K562 (cell line): ENCODE data around the gene COL28A1. TPM values are rescaled to one million over a fixed set of nuclear protein-coding genes. Genes with fewer than 3 reads are reported as not detected.

ENCODE experiments used
- ATAC-seq: fragments of 200-7000 bp; cut with Tn5 transposase; 3 replicates; pipeline ENCODE4 v1.9.1; 2020; ENCODE audit warnings: moderate library complexity
- BruUV-seq: library from RNA; stranded (reverse); fragments of 400-500 nt; replicated peaks from 2 replicates; lab custom pipeline; 2021; lab: Mats Ljungman, UMichigan
- CTCF ChIA-PET: fragments of 300-600 bp; formaldehyde crosslinking; extraction: SDS; loops from one replicate; lab custom pipeline; 2021; ENCODE audit warnings: low intra/inter-chr PET ratio; lab: Yijun Ruan, JAX
- POLR2A ChIA-PET: fragments of 300-600, 350-650 bp; sonication (Branson Sonifier 250); formaldehyde crosslinking; extraction: SDS; loops from one replicate; lab custom pipeline; 2021; ENCODE audit warnings: antibody characterized with exemption, inconsistent platforms; lab: Yijun Ruan, JAX
- DNase-seq, 4 experiments: peaks; one replicate each; pipeline versions ENCODE4 v3.0.0 to v3.0.0-alpha.2; 2011 to 2018; ENCODE audit warnings: low spot score in 3 of 4, mixed read lengths in 3 of 4; ENCODE audit errors: extremely low read depth in 1 of 4
- FAIRE-seq: peaks from 2 replicates; lab custom pipeline; 2011; peaks lifted over from hg19 to GRCh38; lab: Jason Lieb, UNC
- H2AFZ ChIP-seq: 2 replicates; pipeline ENCODE4 v1.6.0; 2011; ENCODE audit warnings: low read depth, low read length, control low read depth, inconsistent platforms
- H3K27ac ChIP-seq: fragments of 200-600 bp; 3 replicates; pipeline ENCODE4 v1.8.0; 2011; ENCODE audit warnings: low read depth, mild to moderate bottlenecking, control low read depth, inconsistent platforms, low read length, moderate library complexity, mixed read lengths; ENCODE audit errors: extremely low read depth
- H3K27me3 ChIP-seq, 2 experiments: fragments of 300-600 bp in 1 of 2; 2 replicates in 1 of 2; 3 replicates in 1 of 2; pipeline versions ENCODE4 v1.6.0 to v1.8.0; 2011; ENCODE audit warnings: inconsistent platforms in 2 of 2, low read length in 2 of 2, mild to moderate bottlenecking in 1 of 2, mixed read lengths in 1 of 2, moderate library complexity in 1 of 2; ENCODE audit not compliant: control insufficient read depth in 2 of 2, insufficient read depth in 2 of 2
- H3K36me3 ChIP-seq: fragments of 300-600 bp; 3 replicates; pipeline ENCODE4 v1.8.0; 2011; ENCODE audit warnings: mild to moderate bottlenecking, low read length, inconsistent platforms; ENCODE audit not compliant: control insufficient read depth, insufficient read depth
- H3K4me1 ChIP-seq, 2 experiments: fragments of 200-600 bp in 1 of 2; replicated peaks in 1 of 2; 2 replicates in 1 of 2; 3 replicates in 1 of 2; pipeline versions ENCODE4 v1.5.1 to v1.8.0; 2011; ENCODE audit warnings: inconsistent platforms in 2 of 2, low read length in 2 of 2, mild to moderate bottlenecking in 1 of 2, mixed read lengths in 1 of 2, moderate library complexity in 1 of 2; ENCODE audit not compliant: control insufficient read depth in 2 of 2, insufficient read depth in 2 of 2
- H3K4me2 ChIP-seq: 2 replicates; pipeline ENCODE4 v1.6.1; 2011; ENCODE audit warnings: low read length, control low read depth, inconsistent platforms, mixed read lengths; ENCODE audit not compliant: insufficient read depth
- H3K4me3 ChIP-seq: fragments of 200-600 bp; sonication (generic), shearing (Covaris generic); 2 replicates; pipeline ENCODE4 v1.5.1; 2016; ENCODE audit warnings: control low read depth, inconsistent platforms
- H3K79me2 ChIP-seq: fragments of 200-600 bp; 3 replicates; pipeline ENCODE4 v1.8.0; 2011; ENCODE audit warnings: low read length, inconsistent platforms; ENCODE audit not compliant: control insufficient read depth, insufficient read depth
- H3K9ac ChIP-seq, 2 experiments: 2 replicates each; pipeline versions ENCODE4 v1.6.0 to v1.6.1; 2011; ENCODE audit warnings: low read depth in 2 of 2, low read length in 2 of 2, control low read depth in 1 of 2, inconsistent platforms in 1 of 2, mild to moderate bottlenecking in 1 of 2, mixed read lengths in 1 of 2; ENCODE audit not compliant: insufficient read depth in 1 of 2
- H3K9me1 ChIP-seq: one replicate; pipeline ENCODE4 v1.6.0; 2011; ENCODE audit warnings: inconsistent platforms, mild to moderate bottlenecking, low read length, moderate library complexity; ENCODE audit not compliant: control insufficient read depth, insufficient read depth
- H3K9me3 ChIP-seq: replicated peaks from 2 replicates; pipeline ENCODE4 v1.5.1; 2011; ENCODE audit warnings: low read depth, low read length, inconsistent platforms; ENCODE audit not compliant: control insufficient read depth, insufficient read depth
- H4K20me1 ChIP-seq: replicated peaks from 2 replicates; pipeline ENCODE4 v1.6.1; 2011; ENCODE audit warnings: low read length, inconsistent platforms, mixed read lengths; ENCODE audit not compliant: control insufficient read depth, insufficient read depth
- ARID4B ChIP-seq: sonication (generic); formaldehyde crosslinking; IDR thresholded peaks from 2 replicates; pipeline ENCODE4 v1.8.0; 2022; ENCODE audit warnings: mild to moderate bottlenecking, missing genetic modification reagents
- CREB3 ChIP-seq: fragments of 450-650 bp; conservative IDR thresholded peaks from 2 replicates; pipeline ENCODE4 v1.6.1; 2016; ENCODE audit warnings: missing genetic modification characterization, low read depth, mild to moderate bottlenecking, missing compliant biosample characterization, moderate library complexity
- E2F4 ChIP-seq: sonication (generic); formaldehyde crosslinking; IDR thresholded peaks from 2 replicates; pipeline ENCODE4 v1.8.0; 2022; ENCODE audit warnings: mild to moderate bottlenecking, low read depth, missing genetic modification reagents
- HDAC6 ChIP-seq: IDR thresholded peaks from 2 replicates; pipeline ENCODE4 v1.6.1; 2012; ENCODE audit warnings: low read depth, mild to moderate bottlenecking, control low read depth, inconsistent platforms, low read length, moderate library complexity
- HMG20A ChIP-seq: fragments of 450-650 bp; formaldehyde crosslinking; conservative IDR thresholded peaks from 2 replicates; pipeline ENCODE4 v1.4.0; 2020; ENCODE audit warnings: mild to moderate bottlenecking, mixed read lengths
- HNRNPUL1 ChIP-seq: fragments of 200-400 bp; formaldehyde crosslinking; IDR thresholded peaks from 2 replicates; pipeline ENCODE4 v1.6.1; 2017; ENCODE audit warnings: low read length
- PHF20 ChIP-seq: fragments of 450-650 bp; IDR thresholded peaks from 2 replicates; pipeline ENCODE4 v1.6.1; 2018; ENCODE audit not compliant: partially characterized antibody
- STAT6 ChIP-seq: sonication (generic); formaldehyde crosslinking; IDR thresholded peaks from 2 replicates; pipeline ENCODE4 v1.8.1; 2023; ENCODE audit warnings: mild to moderate bottlenecking, missing genetic modification reagents
- ZBTB34 ChIP-seq: fragments of 250-450 bp; sonication (Bioruptor Pico); IDR thresholded peaks from 2 replicates; pipeline ENCODE4 v1.8.0; 2021; ENCODE audit warnings: mild to moderate bottlenecking, moderate library complexity
- ZFPM2 ChIP-seq: fragments of 250-450 bp; sonication (Bioruptor Pico); IDR thresholded peaks from 2 replicates; pipeline ENCODE4 v1.5.1; 2022; ENCODE audit warnings: mild to moderate bottlenecking
- ZNF644 ChIP-seq: fragments of 200-800 bp; sonication (Bioruptor generic); IDR thresholded peaks from 2 replicates; pipeline ENCODE4 v1.6.1; 2016; ENCODE audit warnings: low read depth, missing genetic modification characterization, missing compliant biosample characterization
- ZNF717 ChIP-seq: fragments of 250-450 bp; sonication (Bioruptor Pico); IDR thresholded peaks from 2 replicates; pipeline ENCODE4 v1.5.0; 2021
- WGBS: fragments of 100-300 bp; shearing (Covaris generic); methylation state at CpG from one replicate; pipeline ENCODE4 v1.1.6; 2016; ENCODE audit warnings: low coverage, mixed read lengths; ENCODE audit not compliant: insufficient coverage; ENCODE audit errors: missing lambda C conversion rate; 5-methylcytosine and 5-hydroxymethylcytosine counted together
- in situ Hi-C: fragments of 300-500 bp; cut with MboI; formaldehyde crosslinking; loops from 4 replicates; pipeline ENCODE4 v1.15.0; 2018; ENCODE audit warnings: inconsistent platforms, mixed read lengths
- intact Hi-C: fragments of 100-400 bp; cut with micrococcal nuclease; formaldehyde crosslinking; loops from 2 replicates; pipeline ENCODE4 v1.14.2; 2022
- polyA plus RNA-seq, 8 experiments: library from polyadenylated mRNA; depleted of rRNA in 4 of 8; stranded (reverse) in 5 of 8; unstranded in 3 of 8; fragments of >200 nt; fragmentation: Nextera tagmentation in 2 of 8; fragmentation: Illumina TruSeq in 1 of 8; extraction: Ambion mirVana in 2 of 8; extraction: Trizol in 1 of 8; gene quantifications; 2 replicates each; pipeline versions ENCODE4 v1.2.1 to v1.2.3, GENCODE V29; 2011 to 2014; ENCODE audit warnings: inconsistent platforms in 1 of 8, missing spikeins in 1 of 8
- total RNA-seq, 7 experiments: library from RNA; depleted of rRNA in 6 of 7; stranded (reverse); fragments of >200 nt in 6 of 7; fragmentation: Illumina TruSeq in 2 of 7; extraction: Trizol in 2 of 7; gene quantifications; 2 replicates each; pipeline versions ENCODE4 v1.2.1 to v1.2.3, GENCODE V29; 2011 to 2021; ENCODE audit warnings: low replicate concordance in 1 of 7

The COL28A1 gene
- total and polyA plus RNA-seq, 9 of the 15 experiments (the other 6 are each of a cell fraction or from before 2014, with no cell fraction given) = 0.03 to 0.13 (median 0.05) TPM; not detected in 3

- no peak for DNase-seq
- H3K27ac ChIP-seq = no peak overlapping the region
- 0 out of 5 replicates have a peak, but pooled peaks cover 0 to 3% of the 10 kb centered on the region in 2 experiments for H3K27me3 ChIP-seq
- 10% methylated on average over 3 of the region's 3 CpGs for WGBS
- no peaks in the 10 kb centered on the region for H3K36me3 ChIP-seq
- no peaks in the 10 kb centered on the region for H3K79me2 ChIP-seq
- in situ Hi-C loops (no loop called here), intact Hi-C loops (loop anchor here (10.0 kb wide), 1 partner anchor 771 kb away; no protein-coding TSS in a partner anchor)
- no peak overlapping the region for H3K9ac ChIP-seq
- no peaks in the 10 kb centered on the region for H3K9me1 ChIP-seq
- no peak overlapping the region for H3K4me3 ChIP-seq
- CTCF ChIA-PET = no interaction called here
- no peak for ATAC-seq
- FAIRE-seq = no peak
- POLR2A ChIA-PET = no interaction called here
- no peak overlapping the region for H3K4me2 ChIP-seq
- no TSS peak for BruUV-seq
- no peaks in the 10 kb centered on the region for H3K4me1 ChIP-seq
- no peak overlapping the region for H2AFZ ChIP-seq
- no peaks in the 10 kb centered on the region for H4K20me1 ChIP-seq
- no peaks in the 10 kb centered on the region for H3K9me3 ChIP-seq
- TF ChIP-seq ARID4B (CRISPR knock-in tag) (no peak), HDAC6 (no peak), HMG20A (CRISPR knock-in tag) (no peak), CREB3 (tag) (no peak), ZBTB34 (CRISPR knock-in tag) (no peak), ZNF717 (CRISPR knock-in tag) (no peak), PHF20 (no peak), ZNF644 (tag) (no peak), HNRNPUL1 (no peak), E2F4 (no peak), ZFPM2 (CRISPR knock-in tag) (no peak), STAT6 (no peak)
Observed at GRCh38 chr7:7524121-7524520, 11.6 kb downstream of the COL28A1 start.
